ENCODE measurements around the gene PKP4.

The PKP4 gene

GRCh38 chr2:158647436-158648231, 190.9 kb downstream of the PKP4 start:
- no peak for DNase-seq (ENCODE audit: low read depth)

GRCh38 chr2:158649846-158650245, 193.1 kb downstream of the PKP4 start:
- no peak for DNase-seq (ENCODE audit: low read depth)

GRCh38 chr2:158650646-158651357, 194.1 kb downstream of the PKP4 start:
- no peak for DNase-seq (ENCODE audit: low read depth)

GRCh38 chr2:158651358-158652057, 194.8 kb downstream of the PKP4 start:
- no peak for DNase-seq (ENCODE audit: low read depth)

GRCh38 chr2:158655628-158656027, 198.9 kb downstream of the PKP4 start:
- DNase-seq (ENCODE audit: low read depth), result no peak

GRCh38 chr2:158656492-158657229, 199.9 kb downstream of the PKP4 start:
- no peak for DNase-seq (ENCODE audit: low read depth)

- DNase-seq (ENCODE audit: low read depth), result peak; percentile 8
Observed at GRCh38 chr2:158658396-158658795, 201.6 kb downstream of the PKP4 start.

- DNase-seq (ENCODE audit: low read depth), result no peak
Observed at GRCh38 chr2:158659483-158659882, 202.7 kb downstream of the PKP4 start.

- DNase-seq (ENCODE audit: low read depth), result no peak
Observed at GRCh38 chr2:158661231-158661630, 204.5 kb downstream of the PKP4 start.

GRCh38 chr2:158662421-158662820, 205.7 kb downstream of the PKP4 start:
- no peak for DNase-seq (ENCODE audit: low read depth)

GRCh38 chr2:158663796-158664195, 207.0 kb downstream of the PKP4 start:
- no peak for DNase-seq (ENCODE audit: low read depth)

GRCh38 chr2:158664987-158665386, 208.2 kb downstream of the PKP4 start:
- peak; percentile 67 for DNase-seq (ENCODE audit: low read depth)

GRCh38 chr2:158665536-158666302, 209.0 kb downstream of the PKP4 start:
- peak; percentile 63 for DNase-seq (ENCODE audit: low read depth)

GRCh38 chr2:158666969-158667368, 210.2 kb downstream of the PKP4 start:
- no peak for DNase-seq (ENCODE audit: low read depth)

- DNase-seq (ENCODE audit: low read depth), result peak; percentile 78
Observed at GRCh38 chr2:158667586-158667985, 210.8 kb downstream of the PKP4 start.

GRCh38 chr2:158668001-158668765, 211.4 kb downstream of the PKP4 start:
- DNase-seq (ENCODE audit: low read depth), result peak; percentile 8

- DNase-seq (ENCODE audit: low read depth), result no peak
Observed at GRCh38 chr2:158670292-158670691, 213.5 kb downstream of the PKP4 start.

- DNase-seq (ENCODE audit: low read depth), result no peak
Observed at GRCh38 chr2:158671360-158672245, 214.9 kb downstream of the PKP4 start.

GRCh38 chr2:158676295-158676694, 219.5 kb downstream of the PKP4 start:
- DNase-seq (ENCODE audit: low read depth), result no peak

- DNase-seq (ENCODE audit: low read depth), result no peak
Observed at GRCh38 chr2:158676696-158677095, 219.9 kb downstream of the PKP4 start.
